HG03575 (cell line): Measurements from ENCODE around the gene ZFYVE28.

Experiments used
- ATAC-seq: cut with Tn5 transposase; IDR thresholded peaks from one replicate; pipeline ENCODE4 v1.9.1; 2021; ENCODE audit not compliant: unreplicated experiment, insufficient number of reproducible peaks, low FRiP score; ENCODE audit errors: extremely low read depth

Gene ZFYVE28

DNA sequence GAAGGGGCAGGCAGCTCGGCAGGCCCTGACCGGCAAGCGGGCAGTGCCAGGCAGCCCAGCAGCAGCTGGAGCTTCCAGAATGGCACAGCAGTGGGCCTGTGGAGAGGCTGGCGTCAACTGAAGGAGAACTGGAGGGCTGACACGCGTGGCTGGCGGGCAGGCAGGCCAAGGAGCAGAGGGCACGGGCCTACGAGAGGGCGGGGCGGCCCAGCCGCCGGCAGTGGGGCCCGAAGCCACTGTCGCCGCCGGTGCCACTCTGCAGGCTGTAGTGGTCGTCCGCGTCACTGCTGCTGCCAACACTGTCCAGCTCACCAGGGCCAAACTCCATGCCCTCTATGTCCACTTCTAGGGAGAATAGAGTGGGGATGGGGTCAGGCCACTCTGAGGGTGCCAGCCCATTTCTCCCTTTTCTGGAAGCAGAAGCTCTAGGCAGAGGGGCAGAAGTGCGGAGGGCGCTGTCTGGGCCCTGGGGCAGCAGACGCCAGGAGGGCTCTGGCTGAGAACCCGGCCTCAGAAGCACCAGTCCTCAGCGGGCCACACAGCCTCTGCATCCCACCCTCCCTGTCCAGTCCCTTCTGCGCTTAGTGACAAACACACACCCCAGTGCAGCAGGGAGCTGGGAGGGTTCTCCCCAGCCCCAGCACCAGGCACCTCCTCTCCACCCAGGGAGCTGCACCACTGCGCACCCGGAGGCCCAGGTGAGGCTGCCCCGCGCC lies 167.9 kb downstream of the ZFYVE28 start:
- ATAC-seq, result no peak

DNA sequence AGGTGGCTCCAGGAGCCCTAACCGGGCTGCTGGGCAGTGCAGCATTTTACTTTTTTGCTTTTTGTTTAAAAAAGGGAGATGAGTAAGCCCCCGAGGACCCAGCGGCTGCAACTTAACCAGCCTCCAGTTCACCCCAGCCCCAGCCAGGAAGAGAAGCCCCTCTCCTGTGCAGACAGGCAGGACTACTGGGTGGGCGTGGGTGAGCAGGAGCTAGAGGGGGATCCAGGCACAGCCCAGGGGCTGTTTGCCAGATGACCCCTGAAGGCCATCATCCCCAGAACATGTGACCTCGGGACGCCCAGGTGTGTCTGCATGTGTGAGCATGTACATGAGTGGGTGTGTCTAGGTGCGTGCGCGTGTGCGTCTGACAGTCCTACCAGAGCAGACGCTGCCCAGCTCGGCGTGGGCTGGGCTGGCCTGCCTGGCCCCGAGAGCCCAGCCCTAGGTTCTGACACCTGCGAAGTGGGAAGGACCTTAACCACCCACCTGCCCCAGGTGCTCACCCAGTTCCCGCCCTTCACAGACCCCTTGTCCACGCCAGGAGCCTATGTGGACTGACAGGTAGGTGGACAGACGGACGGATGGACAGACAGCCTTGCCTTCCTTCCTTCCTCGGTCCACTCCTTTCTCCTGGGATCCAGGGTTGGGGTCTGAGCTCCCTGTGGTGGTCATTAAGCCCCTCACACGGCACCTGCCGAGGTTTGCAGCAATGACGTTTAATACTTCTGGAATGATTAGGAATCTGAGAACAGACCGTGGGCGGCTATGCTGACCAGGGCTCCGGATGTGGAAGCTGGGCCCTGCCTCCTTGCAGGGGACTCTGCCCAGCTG lies 168.7 kb downstream of the ZFYVE28 start:
- ATAC-seq, result no peak

DNA sequence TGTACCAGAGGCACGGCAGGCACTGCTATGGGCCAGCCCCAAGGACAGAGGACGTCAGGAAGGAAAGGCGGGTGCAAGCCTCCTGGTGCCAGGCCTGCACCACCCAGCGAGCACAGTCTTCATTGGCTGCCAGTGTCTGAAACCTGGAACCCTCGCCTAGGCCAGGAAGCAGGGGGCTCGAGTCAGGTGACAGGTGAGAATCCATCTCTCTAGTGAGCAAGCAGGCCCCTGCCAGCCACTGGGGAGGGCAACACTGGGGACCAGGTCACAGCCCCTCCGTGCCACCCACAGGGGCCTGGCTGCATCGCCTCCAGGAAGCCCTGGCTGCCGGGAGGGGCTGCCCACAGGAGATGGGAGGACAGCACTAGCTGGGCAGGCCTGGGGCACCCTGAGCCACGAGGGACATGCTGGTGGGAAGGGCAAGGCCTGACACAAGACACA lies 169.6 kb downstream of the ZFYVE28 start:
- no peak for ATAC-seq

DNA sequence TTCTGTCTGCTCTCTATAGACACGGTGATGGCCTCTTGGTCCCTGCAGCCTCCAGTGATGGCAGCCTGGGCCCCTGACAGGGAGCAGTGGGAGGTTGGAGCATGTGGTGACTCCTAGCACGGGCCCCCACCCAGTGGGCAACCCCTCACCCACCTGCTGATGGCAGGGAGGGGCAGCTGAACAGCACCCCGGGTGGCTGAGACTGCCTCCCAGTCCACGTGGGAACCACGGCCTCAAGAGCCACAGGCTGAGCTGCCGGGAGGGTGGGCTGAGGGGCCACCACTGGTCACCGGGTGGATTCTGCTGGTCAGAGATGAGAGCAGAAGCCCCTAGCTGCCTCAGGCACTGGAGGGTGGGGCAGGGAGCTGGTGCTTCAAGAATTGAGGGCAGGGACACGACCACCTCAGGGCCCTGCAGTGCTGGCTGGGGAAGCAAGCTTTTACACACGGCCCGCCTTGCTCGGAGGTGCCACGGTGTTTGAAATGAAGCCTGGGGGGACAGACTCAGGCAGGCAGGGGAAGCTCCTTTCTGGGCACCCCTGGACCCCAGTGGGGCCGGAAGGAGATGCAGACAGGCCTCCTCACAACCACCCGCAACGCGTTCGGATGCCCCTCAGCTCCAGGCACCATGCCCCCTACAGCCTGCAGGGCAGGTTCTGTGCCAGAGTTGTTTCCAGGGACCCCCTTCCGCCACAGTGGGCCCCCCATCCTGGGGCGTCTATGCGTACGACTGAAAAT lies 170.2 kb downstream of the ZFYVE28 start:
- no peak for ATAC-seq

DNA sequence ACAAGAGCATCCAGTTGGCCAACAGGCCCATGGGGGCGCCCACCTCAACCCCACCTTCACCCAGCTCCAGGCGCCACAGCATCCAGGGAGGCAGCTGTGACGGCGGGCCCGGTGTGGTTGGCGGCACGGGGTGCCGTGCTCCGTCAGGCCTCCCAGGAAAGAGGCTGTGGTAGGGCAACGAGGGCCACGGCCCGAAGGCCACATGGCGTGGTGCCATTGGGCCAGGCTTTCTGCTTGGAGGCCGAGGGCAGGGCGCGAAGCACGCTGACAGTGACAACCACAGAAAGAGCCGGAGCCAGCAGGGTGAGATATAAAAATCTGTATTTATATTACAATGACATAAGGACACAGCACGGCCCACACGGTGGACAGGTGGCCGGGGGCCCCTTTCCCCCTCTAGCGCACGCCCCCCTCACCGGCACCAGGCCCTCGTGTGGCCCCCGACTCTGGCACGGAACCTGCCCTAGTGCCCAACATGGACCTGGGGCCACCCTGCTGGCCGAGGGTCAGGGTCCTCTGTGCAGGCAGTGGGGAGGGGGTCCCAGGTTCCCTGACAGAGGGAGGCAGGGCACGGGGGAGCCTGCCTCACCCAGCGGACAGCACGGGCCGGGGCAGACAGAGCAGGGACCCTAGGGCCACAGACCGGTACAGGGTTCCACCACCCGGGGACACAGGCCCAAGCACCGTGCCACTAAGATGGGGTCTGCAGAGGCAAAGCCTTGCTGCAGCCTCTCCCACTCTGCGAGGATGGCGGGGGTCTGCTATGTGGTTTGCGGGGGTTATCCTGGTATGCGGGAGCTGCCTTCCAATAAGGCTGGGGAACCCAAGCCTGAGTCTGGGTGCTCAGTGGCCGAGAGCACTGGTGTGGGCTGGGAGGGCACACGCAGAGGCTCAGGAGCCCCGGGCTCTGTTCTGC lies 171.1 kb downstream of the ZFYVE28 start:
- no peak for ATAC-seq

DNA sequence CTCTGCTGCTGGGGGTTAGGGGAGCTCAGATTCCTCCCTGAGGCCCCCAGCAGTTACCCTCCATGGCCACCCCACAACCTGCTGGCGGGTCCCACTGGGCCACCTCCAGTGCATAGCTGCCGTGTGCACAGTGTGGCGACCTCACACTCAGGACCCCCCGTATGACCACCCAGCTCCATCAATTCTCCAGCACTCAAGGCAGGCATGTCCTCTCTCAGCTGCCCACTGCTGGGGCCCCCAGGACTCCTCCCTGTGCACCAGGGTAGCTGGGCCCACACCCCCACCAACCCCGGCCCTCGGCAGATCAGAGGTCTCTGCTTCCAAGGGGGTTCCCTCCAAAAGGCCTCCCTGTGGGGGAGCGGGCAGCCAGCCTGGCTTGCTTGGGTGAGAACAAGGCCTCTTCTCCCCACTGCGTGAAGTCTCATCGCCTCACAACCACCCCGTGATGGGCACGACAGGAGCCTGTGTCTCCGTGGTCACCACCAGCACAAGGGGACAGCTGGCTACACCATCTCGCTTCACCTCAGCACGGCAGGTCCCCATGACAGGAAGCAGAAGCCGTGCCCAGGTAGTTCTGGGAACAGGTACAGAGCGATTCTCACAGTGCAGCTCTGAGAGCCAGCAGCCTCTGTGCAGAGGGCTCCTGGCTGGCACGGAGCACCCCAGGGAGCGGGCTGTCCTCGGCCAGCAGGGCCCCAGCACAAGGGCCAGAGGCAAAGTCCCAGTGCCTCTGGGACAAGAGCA lies 171.9 kb downstream of the ZFYVE28 start:
- no peak for ATAC-seq

DNA sequence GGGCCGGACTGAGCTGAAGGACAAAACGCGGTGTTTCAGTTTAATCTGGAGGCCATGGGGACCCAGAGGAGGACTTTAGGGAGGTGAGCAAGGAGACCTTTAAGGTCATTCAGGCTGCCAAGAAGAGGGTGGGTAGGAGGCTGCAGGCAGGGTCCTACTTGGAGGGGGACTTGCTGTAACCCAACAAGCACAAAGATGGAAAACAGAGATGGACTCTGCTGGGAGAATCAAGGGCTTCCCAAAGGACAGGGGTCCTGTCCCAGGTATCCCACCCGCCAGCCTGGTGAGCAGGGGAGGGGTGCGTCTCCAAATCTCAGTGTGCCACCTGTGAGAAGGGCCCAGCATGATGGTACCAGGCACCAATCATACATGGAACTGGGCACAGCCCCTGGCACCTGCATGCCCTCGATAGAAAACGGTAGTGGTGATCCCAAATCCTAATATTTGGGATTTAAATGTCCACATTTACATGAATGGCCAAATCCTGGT lies 172.6 kb downstream of the ZFYVE28 start:
- no peak for ATAC-seq

DNA sequence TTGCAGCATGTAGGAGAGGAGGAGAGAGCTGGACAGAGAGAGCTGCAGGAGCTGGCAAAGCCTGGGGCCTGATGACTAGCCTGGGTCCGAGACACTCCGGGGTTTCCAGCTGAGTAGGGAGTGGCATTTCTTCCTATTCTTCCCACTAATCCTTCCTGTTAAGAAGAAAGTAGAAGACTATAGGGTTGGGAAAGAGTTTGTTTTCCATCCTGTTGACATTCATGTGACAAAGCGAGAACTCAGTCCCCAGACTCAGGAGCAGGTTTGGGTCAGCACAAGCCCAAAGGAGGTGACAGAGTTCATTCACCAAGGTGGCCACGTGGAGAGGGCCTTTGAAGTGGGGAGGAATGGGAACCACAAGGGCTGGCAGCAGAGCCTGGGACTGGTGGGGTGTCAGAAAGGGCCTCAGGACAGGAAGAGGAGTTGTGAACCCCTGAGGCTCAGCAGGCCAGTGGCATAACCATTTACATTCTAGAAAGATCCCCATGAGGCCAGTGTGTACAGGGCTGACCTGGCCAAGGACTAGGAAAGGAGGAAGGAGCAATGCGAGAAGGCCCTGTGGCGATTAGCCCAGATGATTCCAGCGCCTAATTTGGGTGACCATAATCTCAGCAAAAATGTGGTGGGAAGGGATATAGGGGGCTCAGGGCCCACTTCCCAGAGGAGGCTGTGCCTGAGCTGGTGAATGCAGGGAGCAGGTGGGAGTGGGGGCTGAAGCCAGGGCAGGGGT lies 173.2 kb downstream of the ZFYVE28 start:
- ATAC-seq, result no peak

DNA sequence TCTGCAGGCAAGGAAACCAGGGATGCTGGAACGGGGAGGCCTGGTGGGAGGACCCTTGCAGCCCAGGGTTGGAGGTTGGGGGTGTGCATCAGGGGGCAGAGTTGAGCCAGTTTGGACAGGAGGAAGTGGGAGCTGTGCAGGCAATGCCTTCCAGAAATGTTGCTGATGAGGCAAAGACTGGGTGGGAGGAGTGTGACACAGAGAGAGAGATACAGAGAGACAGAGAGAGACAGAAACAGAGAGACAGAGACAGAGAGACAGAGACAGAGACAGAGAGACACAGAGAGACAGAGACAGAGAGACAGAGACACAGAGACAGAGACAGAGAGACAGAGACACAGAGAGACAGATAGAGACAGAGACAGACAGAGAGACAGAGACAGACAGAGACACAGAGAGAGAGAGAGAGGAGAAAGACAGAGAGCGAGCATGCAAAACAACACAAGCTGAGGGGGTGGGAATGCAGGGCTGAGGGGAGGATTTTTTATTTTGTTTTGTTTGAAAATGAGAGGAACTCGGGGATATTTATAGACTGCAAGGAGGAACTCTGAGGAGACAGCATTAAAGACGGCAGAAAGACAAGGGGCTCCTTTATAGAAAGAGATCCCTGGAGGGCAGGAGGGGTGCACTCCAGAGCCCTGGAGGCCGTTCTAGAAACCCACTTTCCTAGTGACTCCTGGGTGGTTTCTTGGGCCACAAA lies 174.6 kb downstream of the ZFYVE28 start:
- no peak for ATAC-seq

DNA sequence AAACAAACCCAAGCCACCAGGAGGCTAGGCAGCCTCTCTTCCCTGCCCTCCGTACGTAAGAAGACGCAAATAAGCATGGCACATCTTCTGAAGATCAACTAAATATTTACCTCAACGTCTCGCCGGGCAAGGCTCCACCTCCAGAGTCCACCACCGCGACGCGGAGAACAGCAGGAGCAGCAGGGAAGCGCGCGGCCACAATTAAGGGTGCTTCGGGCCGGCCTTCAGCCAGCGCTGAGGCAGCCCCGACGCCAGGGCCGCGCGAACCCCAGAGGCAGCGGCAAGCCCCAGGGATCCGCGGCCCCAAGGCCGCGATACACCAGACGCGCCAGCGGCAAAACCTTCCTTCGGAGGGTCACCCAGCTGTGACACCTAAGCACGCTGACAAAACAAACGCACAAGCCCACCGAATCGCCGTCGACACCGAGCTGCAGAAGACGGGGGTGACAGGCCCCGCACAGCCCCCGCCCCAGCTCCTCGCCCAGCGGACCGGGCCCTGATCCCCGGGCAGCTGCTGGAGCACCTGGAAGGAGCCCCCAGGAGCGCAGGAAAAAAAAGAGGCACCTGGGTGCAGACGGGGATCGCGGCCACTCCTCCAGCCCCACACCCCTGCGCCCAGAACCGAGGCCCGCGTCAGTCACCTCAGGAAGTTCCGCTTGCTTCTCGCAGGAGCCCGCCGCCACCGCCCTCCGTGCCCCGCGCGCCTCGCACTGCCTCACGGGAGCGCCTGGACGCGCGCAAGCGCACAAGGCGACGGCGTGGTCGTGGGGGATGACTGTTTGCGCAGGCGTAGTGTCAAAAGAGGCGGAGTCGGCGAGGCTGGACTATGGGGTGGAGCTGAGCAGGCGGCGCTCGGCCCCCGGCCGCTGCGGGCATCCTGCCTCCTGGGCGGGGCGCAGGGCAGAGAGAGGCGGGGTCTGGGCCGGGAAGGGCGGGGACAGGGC lies 176.8 kb downstream of the ZFYVE28 start, which contains the start of the genes HAUS3 and POLN:
Gene HAUS3 (minus strand): TSS at position 712 of the 944 bp plus-strand sequence. CDS start 1,175 bp downstream, outside the sequence.
Gene POLN (minus strand): TSS at position 712 of the 944 bp plus-strand sequence. CDS start 12,890 bp downstream, outside the sequence.
- ATAC-seq, result no peak

DNA sequence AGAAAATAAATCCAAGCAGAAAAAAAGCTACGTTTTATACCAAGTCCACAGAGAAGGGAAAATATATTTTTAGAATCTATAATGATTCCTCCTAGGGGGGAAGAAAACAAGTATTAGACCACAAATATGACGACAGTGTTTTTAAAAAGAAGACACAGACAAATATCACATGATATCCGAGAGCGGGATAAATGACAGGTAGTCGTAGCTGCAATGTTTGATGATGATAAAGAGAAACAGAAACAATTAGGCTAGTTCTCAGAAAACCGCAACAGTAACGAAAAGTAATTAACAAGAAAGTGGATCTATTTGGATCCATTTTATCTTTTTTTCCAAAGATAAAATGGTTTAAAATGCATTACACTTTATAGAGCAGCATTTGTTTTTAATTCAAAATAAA lies 177.4 kb downstream of the ZFYVE28 start:
- no peak for ATAC-seq

DNA sequence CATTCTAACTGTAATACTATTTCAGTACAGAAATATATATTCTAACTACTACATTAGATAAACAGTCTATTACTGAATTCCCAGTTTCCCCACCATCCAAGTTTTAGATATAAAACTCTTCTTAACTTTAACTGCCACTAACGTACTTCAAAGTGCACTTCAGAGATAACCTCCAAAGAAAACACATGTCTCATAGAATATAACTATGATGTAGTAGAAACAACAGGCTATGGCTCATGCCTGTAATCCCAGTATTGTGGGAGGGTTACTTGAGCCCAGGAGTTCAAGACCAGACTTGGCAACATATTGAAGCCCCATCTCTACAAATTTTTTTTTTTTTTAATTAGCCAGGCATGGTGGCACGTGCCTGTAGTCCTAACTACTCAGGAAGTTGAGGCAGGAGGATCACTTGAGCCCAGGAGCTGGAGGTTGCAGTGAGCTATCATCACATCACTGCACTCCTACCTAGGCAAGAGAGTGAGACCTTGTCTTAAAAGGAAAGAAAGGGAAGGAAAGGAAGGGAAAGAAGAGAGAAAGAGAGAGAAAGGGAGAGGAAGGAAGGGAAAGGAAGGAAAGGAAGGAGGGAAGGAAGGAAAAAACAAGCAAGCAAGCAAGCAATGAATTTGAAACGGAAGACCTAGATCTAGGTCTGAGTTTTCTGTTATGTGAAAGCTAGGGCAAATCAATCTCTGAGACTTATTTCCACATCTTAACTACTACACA lies 181.3 kb downstream of the ZFYVE28 start:
- ATAC-seq, result no peak

DNA sequence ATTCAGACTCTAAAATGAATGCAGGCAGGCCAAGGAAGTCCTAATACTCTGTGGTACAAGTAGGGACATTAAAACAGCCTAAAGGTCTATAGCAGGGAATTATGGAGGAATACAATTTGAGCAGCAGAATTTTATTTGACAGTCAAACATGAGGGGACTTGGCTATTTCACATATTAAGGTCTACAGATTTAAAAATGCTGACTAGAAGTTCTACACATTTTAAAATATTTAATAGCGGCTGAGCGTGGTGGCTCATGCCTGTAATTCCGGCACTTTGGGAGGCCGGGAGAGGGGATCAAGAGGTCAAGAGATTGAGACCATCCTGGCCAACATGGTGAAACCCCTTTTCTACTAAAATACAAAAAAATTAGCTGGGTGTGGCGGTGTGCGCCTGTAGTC lies 187.4 kb downstream of the ZFYVE28 start:
- no peak for ATAC-seq

DNA sequence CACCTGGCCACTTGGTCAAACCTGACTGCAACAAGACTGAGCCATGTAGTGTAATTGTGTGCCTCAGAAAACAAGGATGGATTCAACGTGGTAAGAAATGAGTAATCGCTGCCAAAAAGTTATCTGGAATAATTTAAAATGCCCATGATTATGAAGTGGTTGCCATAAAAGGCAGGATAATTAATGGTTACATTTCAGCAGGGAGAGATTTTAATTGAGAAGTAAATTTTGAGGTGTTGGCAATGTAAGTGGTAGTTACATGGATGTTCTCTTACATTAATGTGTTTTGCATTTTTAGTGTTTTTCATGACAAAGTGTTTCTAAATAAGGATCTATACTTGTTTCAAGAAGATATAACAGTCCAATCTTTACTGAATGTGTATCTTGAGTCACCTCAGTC lies 192.2 kb downstream of the ZFYVE28 start:
- ATAC-seq, result no peak

DNA sequence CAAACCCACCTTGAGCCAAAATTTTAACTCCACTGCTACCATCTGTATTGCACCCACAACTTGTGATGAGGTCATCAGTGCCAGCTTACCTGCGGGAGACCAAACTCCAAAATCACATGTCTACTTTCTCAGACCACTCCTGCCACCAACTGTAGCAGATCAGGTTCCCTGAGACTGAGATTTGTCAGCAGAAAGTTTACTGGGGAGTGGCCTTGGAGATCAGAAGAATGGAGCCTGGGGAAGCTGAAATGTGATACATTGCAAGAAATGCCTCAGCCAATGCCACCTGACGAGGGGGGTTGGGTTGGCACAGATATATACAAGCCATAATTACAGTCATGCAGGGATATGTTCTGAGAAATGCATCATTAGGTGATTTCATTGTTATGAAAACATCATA lies 195.6 kb downstream of the ZFYVE28 start:
- no peak for ATAC-seq
